Stimulated activated CD4-positive, alpha-beta T cell treated with anti-CD3 and anti-CD28 coated beads, Interleukin-1b, Interleukin-23, amount 100 ng/mL, for 4 hours (primary cell): ENCODE measurements around the gene CCDC102A.

ENCODE experiments used
- DNase-seq, 2 donors: peaks; one replicate each; pipeline ENCODE4 v3.0.0-alpha.2; 2020; ENCODE audit warnings: low read depth in 2 of 2

The CCDC102A gene

DNA sequence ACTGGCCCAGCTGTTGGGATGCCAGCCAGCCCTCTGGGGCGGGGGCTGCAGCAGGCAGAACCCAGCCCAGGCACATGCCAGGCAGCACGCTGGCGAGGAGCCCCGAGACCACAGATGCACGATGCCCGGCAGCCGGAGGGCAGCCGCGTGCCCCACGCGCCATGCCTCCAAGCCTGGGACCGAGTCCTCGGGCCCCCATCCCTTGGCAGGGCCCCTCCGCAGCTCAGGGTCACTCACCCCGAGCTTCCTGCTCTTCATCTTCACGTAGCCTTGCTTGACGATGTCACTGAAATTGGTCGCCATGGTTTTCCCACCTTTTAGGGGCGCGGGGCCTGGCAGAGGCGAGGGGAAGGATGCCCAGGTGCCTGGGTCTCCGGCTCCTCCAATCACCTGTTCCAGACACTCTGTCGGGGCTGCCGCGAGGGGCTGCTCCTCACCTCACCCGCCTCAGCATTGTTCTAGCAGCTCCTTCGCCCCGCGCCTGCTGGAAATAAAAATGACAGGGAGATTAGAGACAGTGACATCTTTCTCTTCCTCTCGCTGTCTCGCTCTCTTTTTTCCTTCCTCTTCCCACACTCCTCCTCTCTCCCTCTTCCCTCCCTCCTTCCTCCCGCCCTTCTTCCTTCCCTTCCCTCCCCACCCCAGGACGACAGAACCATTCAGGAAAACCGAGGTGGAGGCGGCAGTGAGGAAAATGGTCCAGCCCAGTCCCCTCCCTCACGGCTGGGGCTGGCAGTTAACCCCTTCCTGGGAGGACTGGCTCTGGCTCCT lies 57.0 kb downstream of the CCDC102A start:
- no peak for DNase-seq

DNA sequence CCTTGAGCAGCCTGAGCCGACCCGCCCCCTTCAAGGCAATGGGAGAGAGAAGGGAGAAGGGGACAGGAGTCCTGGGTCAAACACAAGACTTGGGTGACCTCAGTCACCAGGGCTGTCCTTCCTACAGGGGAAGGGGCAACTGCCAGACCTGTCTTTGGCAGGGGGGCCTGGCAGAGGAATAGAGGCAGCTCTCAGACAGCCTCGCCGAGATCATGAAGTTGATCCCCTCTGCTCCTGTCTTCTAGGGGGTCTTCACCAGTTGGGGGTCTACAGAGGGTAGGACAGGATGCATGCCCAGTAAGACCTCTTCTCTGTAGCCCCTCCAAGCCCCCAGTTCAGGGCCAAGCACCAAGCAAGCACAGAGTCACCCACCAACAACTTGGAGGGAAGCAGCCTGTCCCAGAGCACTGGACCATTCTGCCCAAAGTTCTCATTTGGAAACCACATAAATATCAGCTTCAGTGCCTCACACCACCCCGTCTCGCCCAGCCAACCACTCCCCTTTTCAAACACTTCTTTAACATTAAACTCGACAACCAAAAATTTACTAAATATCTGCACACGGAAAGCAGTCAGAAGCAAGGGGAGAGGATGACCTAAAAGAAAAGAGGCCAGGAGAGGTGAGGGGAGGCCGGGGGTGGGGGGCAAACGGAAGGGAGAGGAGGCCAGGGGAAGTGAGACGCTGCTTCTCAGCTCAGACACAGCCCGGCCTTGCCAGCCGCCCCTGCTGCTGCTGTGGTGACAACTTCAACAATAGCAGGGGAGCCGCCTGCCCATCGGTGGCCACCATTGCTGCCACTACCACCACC lies 57.8 kb downstream of the CCDC102A start:
- DNase-seq: no peak

DNA sequence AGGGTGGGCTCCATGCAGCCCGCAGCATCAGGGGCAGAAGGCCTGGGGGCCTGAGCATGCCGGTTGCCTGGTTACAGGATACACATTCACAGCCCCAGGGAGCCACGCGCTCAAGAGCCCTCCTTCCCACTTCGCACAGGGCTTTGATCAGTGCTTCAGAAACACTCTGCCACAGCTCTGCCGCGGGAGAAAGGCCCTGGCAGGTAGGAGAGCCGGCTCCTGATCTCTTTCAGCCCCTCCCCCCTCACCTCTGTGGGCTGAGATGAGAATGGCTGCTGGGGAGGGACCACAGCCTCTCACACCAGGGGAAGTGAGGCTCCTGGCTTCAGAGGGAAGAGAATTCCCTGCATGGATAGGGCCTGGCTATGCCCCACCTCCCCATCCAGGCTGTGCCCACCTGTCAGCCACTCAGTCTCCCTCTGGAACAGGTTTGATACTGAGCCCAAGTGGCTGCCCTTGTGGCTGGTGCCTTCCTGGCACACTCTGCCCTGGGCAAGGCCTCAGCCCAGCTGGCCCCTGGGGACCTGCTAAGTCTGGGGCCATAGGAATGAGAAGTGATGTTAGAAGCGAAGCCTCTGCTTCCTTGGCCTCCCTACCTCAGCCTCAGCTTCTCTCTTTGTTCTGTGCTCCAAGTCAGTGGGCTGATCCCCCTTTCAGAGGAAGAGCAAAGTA lies 58.7 kb downstream of the CCDC102A start:
- no peak for DNase-seq

DNA sequence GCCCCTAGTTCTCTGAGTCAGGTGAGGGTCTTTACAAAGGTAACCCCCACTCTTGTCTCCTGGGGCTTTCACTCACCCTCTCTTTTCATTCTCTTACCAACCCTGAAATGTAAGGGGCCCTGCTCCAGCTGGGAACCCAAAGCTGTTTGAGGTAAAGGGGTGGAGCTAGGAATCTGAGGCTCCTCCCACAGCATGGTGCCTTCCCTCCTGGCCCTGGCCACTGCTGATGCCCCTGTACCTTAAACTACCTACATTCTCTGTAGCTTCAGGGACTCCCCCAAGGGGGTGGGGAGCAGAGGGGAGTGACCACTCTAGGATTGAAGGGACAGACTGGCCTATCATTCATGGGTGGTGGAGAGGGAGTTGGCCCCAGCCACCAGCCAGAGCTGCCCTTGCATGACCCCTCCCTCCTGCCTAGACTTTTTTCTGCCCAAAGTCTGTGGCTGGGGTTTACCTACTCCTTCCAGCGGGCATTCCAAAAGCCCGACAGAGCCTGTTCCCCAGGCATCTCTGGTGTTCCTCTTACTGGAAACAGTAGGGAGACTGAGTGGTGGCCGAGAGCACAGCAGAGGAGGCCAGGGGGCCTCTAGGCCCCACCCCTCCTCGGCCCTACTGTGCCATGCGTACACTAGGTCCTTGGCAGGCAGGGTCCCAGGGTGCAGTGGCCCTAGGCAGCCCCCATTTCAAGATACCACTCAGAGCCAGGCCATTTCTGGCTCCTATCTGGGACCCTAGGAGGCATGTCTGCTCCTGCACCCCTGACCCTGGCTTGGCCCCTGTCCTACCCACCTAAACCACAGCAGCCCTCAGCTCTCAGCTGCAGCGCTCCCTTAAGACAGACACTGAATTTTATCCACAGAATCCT lies 59.6 kb downstream of the CCDC102A start:
- DNase-seq: no peak

DNA sequence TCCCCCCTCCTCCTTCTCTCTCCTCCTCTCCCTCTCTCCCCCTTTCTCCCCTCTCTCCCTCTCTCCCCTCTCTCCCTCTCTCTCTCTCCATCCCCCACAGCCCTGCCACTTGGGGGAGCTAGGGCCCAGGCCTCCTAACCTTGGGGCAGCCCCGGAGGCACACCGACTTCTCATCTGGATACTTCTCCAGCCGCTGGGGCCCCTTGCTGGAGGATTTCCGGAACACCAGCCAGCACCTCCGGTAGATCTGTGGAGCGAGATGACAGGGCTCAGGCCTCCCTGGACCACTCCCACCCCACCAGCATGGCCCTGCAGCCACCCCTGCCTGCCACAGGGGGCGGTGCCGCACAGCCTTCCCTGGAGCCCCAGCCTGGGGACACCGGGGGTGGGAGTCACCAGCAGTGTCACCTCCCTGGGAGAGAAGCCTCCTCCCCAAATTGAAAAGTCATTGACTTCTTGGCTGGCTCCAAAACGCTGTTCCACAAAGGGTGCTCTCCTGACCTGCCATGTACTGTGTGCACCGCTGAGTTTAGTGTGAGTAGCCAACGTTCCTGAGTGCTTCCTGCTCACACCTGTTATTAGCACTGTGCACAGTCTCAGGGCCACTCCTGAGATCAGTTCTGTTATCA lies 60.5 kb downstream of the CCDC102A start:
- DNase-seq: peak; percentile 50 to 57

DNA sequence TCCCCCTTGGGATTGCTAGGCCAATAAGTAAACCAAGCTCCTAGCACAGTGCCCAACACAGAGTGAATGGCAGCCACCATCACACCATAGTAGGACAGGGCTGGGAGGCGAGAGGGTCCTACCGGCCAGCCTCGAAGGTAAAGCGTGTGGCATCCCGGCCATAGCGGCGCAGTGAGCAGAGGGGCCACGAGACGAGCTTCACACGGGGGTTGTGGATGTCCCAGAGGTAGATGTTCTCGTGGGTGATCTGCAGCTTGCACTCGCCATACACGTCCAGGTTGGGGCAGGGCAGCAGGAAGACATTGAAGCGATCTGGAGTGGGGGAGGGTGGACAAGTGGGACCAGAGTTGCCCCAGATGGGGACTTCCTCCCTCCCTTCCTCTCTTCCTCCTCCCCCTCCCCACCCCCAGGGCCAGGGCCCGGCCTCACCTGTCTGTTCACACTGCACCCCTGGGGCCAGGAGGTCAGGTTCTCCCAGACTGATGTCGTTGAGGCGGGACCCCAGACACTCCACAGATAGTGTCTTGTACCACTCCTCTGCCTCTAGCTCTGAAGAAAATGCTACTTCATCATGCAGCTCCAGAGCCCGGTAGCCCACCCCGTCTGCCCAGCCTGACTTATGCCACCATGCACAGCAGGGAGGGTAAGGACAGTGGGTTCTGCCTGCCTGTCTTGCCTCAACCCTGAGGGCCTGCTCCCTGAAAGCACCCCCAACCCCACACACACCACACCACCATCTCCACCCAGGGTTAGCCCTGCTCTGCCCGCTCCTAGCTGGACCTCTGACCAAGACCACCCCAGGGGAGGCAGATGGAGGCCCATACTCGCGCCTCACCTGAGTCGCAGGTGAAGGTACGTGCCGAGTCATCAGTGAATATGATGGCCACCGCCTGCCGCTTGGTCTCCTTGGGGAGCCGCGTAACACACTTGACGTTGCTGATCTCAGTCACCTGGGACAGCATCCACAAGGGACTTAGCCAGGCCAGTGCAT lies 61.4 kb downstream of the CCDC102A start:
- DNase-seq: no peak

DNA sequence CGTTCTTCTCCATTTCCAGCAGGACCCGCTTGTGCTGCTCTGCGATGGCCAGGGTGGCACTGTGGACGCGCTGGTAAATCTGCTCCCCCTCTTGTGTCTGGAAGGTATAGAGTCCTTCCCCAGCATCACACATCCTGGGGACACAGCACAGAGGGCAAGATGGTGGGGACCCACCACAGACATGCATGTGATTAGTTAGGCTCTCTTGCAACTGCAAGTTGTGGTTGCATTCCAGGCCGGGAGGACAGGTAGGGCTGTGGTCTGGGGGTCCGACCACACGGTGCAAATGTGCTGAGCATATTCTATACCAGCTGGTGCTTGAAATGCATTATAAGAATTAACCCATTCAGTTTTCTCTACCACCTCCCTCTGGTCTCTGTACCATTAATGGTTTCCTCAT lies 62.5 kb downstream of the CCDC102A start:
- no peak for DNase-seq

DNA sequence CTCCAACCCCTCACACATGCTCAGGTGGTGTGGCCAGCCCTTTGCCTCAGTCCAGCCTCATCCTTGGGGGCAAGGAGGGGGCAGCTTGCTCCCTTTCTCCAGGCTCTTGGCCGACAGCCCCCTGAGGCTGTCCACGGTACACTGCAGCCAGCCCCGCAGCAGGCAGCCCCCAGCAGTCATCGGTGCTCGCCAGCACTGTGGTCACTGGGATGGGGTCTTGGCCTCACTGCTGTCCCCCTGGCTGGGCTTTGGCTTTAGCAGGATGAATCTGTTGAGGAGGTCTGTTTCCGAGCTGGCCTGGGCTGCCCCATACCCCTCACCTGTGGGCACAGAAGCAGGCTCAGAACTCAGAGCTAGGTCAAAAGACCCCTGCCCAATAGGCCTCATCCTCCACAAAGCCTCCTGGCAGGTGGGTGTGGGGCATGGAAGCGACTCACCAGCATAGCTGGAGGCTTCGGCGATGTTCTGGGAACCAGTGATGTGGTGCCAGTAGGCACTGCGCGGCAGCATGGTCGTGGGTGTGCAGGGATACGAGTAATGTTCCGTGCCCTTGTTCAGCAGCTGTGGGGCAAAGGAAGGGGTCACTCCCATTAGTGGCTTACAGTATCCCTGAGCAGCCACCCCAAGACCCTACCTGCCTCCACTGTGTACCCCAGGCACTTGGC lies 63.1 kb downstream of the CCDC102A start:
- DNase-seq: no peak

DNA sequence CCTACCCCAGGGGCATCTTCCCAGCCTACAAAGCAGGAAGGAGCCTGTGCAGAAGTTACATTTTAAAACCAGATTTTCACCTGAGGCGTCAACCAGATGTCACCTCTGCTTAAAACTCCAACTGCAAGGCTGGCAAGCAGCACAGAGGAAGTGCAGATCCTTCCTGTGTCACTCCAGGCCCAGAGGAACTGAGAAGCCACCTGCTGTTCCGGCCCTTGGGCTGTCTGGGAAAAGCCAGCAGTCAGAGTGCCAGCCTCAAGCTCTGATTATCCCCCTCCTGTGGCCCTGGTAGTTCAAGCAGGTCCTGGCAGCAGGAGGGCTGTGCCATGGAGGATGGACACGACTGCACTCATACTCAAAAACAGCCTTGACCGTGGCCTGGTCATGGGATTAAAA lies 63.7 kb downstream of the CCDC102A start:
- no peak for DNase-seq

DNA sequence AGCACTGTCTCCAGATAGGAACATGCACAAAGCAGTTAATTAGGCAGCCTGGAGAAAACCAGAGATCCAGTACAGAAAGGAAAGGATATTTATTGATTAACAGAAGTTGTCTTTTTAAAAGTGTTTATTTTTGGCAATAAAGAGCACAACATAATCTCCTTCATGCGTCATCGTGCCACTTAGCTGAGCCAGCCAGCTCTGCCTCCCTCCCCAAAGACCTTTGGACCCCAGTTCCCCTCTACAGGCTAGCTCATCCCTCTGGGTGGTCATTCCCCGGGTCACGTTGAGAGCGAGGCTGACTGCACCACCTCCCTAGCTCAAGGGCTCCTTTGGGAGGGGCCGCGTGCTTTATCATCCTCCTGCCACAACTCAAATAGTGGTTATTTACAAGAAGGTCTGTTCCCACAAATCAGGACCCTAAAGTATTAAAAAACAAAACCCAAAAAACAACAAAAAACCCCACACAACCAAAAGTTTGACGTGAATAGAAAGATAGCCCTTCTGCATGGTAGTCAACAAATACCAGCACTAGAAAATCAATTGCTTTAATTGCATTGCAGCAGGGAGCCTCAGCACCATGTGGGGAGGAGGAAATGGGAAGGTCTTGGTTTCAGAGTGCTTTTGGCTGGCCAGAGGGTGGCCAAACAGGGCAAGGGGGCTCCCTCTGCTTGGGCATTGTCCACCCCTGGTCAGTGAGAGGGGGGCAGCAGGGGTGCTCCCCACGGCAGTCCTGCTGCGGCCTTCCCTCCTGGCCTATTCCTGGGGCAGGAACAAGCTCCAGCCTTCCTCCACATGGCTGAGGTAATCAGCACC lies 64.3 kb downstream of the CCDC102A start:
- DNase-seq: no peak

DNA sequence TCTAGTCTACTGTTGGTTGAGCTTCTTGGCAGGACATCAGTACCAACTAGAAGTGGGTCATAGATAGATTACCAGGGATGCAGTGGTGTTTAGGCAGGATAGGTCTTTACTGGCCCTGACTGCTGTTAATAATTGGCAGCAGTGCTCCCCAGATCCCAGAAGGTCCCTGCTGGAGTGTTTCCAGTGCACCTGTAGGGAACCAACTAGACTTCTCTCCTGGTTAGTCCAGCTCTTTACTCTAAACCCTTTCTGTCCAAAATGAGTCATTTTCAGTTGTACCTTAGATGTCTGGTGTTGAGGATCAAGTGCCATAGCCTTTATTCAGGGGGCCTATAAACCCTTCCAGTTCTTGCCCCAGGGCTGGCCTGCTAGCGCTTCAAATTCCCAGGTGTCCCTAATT lies 65.2 kb downstream of the CCDC102A start:
- DNase-seq: no peak

DNA sequence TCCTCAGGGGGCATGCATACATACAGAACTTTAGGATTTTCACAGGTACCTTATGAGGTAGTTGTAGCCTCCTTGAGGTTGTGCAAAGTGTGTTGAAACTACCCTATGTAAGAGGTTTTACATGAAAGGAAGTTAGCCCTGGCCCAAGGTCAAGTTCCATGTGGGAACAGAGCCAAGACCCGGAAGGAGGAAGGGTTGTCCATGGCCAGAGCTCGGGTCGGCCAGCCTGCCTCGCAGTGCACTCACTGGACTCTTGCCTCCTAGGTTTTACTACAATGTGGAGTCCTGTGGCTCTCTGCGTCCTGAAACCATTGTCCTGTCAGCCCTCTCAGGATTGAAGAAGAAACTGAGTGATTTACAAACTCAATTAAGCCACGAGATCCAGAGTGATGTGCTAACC lies 65.7 kb downstream of the CCDC102A start:
- no peak for DNase-seq

DNA sequence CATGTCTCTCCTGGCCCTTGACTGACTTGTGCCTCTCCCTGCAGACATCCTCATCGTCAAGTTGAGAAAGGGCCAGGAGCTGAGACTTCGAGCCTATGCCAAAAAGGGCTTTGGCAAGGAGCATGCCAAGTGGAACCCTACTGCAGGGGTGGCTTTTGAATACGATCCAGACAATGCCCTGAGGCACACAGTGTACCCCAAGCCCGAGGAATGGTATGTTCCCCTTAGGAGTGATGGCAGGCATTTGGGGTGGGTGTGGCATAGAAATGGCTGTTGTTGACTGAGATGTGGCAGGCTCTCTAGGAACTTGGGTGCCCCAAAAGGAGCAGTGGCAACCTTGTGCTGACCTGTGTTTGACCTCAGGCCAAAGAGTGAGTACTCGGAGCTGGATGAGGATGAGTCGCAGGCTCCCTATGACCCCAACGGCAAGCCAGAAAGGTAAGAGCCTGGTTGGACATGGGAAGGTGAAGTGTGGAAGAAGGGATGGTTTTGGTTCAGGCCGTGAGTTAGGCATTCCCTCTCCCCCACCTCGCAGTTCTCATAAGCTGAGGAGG lies 66.4 kb downstream of the CCDC102A start:
- DNase-seq: no peak

DNA sequence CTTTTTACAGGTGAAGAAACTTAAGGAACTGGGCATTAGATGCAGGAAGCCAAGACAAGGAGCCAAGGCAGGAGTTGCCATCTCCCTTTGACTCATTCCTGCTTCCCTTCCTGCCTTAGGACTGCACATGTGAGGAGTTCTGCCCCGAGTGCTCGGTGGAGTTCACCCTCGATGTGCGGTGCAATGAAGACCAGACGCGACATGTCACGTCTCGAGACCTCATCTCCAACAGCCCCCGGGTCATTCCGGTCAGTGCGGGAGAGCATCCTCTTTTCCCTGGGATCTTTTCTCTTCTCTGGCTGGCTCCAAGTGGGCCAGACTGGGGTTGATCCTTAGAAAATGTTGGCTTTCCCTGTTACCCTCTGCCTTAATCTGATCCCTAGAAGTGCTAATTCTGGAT lies 67.3 kb downstream of the CCDC102A start:
- no peak for DNase-seq

DNA sequence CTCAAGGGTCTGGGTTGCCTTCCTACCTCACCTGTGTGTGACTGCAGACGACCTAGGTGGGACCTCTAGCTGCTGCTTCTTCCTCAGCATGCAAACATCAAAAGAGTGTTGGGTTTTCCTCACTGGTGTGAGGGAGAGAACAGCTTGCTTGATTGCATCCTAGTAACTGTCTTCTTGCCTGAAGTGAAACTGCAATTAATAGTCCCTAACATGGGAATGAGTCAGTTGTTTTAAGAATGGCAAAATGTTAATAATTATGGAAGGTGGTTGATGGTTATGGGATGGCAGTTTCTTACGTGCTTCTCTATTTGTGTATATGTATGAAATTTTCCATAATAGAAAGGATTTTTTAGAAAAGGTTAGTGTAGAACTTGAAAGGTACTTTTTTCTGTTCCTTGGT lies 68.0 kb downstream of the CCDC102A start:
- DNase-seq: no peak

DNA sequence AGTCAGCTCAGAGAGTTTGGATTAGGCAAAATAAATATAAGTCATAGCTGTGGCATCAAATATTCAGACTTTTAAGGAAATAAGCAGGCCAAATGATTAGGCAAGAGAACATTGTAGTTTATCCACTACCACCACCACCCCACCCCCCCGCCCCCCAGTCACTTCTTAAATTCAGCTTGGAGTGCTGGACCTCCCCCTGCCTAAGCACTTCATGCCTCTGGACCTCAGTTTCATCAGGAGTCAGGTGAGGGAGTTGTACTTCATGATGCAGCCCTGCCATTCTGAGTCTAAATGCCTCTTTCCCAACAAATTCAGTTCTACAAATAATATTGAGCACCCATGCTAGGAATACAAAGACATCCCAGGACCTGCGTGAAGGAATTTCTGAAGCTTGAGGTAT lies 71.8 kb downstream of the CCDC102A start:
- DNase-seq: no peak

DNA sequence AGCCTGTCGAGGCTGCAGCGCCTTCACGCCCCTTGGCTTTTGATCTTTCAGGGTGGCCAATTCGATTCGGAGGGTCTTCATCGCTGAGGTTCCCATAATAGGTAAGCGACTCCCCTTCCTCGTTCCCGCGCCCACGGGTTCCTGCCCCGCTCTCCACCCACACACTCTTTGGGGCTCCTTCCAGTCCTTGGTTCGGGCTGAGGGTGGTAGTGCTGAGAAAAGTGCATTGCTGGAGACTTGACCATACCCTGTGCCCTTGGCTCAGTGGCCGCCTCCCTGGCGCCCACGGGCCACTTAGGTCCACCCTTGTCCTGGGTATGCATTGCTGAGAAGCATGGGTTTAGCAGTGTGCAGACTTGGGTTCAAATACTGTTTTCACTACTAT lies 73.4 kb downstream of the CCDC102A start:
- no peak for DNase-seq

DNA sequence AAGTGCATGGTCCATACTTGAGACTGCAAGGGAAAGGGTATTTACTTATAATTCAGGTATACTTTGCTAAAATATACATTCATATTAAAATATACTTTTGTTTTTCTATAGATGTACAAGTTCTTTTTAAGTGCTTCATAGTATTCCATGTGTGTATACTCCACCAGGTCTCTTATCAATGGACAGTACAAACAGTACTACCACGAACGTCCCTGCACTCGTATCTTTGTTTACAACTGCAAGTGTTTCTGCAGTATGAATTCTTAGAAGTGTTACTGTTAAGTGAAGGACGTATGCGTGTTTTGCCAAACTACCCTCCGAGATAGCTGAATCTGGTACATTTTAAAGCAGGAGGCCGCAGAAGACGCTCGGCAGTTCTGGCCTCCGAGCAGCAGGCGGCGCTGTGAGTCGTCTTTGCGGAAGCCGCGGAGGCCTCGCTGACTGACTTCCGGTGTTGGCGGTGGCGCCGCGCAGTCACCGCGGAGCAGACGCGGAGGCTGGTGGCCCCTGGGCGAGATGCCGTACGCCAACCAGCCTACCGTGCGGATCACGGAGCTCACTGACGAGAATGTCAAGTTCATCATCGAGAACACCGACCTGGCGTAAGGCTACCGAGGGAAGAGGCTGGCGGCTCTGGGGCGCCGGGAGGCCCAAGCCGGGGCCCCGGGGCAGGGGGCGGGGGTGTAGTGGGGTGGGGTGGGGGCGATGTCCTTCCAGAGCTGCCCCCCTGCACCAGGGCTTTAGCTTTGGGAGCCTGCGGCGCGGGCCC lies 74.0 kb downstream of the CCDC102A start, which contains the start of gene POLR2C:
POLR2C (plus strand) TSS at position 471 of the 769 bp plus-strand sequence; CDS start at position 517, 46 bp downstream.
- peak; percentile 92 to 94 for DNase-seq
